Testis (tissue), 3 donors: Measurements from ENCODE around the gene CALY. TPM values are rescaled to one million over a fixed set of nuclear protein-coding genes. Genes with fewer than 3 reads are reported as not detected.

ENCODE experiments used
- DNase-seq: peaks from one replicate; pipeline ENCODE4 v3.0.0-alpha.2; 2019
- H3K27ac ChIP-seq, 2 donors: fragments of 200-600 bp; sonication (generic); one replicate each; pipeline ENCODE4 v1.5.1; 2019
- H3K27me3 ChIP-seq: fragments of 200-600 bp; sonication (generic); one replicate; pipeline ENCODE4 v1.5.1; 2019
- H3K36me3 ChIP-seq: fragments of 200-600 bp; sonication (generic); one replicate; pipeline ENCODE4 v1.5.1; 2017; ENCODE audit warnings: low read depth; ENCODE audit errors: missing control alignments
- H3K4me1 ChIP-seq: fragments of 200-600 bp; sonication (generic); one replicate; pipeline ENCODE4 v1.5.1; 2019
- H3K4me3 ChIP-seq, 2 donors: fragments of 200-600 bp; sonication (generic); one replicate each; pipeline ENCODE4 v1.5.1; 2017 to 2019
- H3K9me3 ChIP-seq: fragments of 200-600 bp; sonication (generic); one replicate; pipeline ENCODE4 v1.5.1; 2017
- CTCF ChIP-seq, 3 experiments: fragments of 450-650 bp in 2 of 3; fragments of 200-600 bp in 1 of 3; sonication (generic) in 1 of 3; IDR thresholded peaks; one replicate each; pipeline ENCODE4 v1.5.1; 2016 to 2019; ENCODE audit warnings: antibody characterized with exemption in 3 of 3, mild to moderate bottlenecking in 2 of 3, moderate library complexity in 1 of 3
- POLR2A ChIP-seq: fragments of 450-650 bp; IDR thresholded peaks from one replicate; pipeline ENCODE4 v1.6.1; 2017; ENCODE audit warnings: antibody characterized with exemption, mild to moderate bottlenecking, moderate library complexity
- WGBS, 2 donors: methylation state at CpG; one replicate each; pipeline ENCODE4 v1.1.5; 2018; 5-methylcytosine and 5-hydroxymethylcytosine counted together
- intact Hi-C: fragments of 100-400 bp; cut with DNase I; formaldehyde crosslinking; loops from one replicate; pipeline ENCODE4 v1.15.1; 2023; ENCODE audit warnings: low total_unique reads
- polyA plus RNA-seq: library from polyadenylated mRNA; stranded (reverse); fragments of 350-450 nt; fragmentation: Illumina TruSeq; extraction: RNeasy Lipid Tissue Mini Kit (QIAGEN cat#74804); gene quantifications from one replicate; pipeline ENCODE4 v1.2.3, GENCODE V29; 2014; ENCODE audit warnings: low read depth, low replicate concordance; ENCODE audit not compliant: insufficient read depth
- total RNA-seq, 2 donors: library from RNA; depleted of rRNA; stranded (reverse); fragments of >200 nt; gene quantifications; one replicate each; pipeline ENCODE4 v1.2.3, GENCODE V29; 2016

Gene CALY
- total and polyA plus RNA-seq, 3 donors from 2014 or later, result 4.9 to 35.5 (median 19.2) TPM

- intact Hi-C loops, result no loop called here
- Histone ChIP-seq H3K36me3 (no peaks in the 10 kb centered on the region), H3K4me1 (peaks cover 11% of the 10 kb centered on the region), H3K27ac (no peak overlapping the region), H3K4me3 (no peak overlapping the region), H3K27me3 (no peaks in the 10 kb centered on the region), H3K9me3 (no peaks in the 10 kb centered on the region)
- 57 to 60% methylated on average over 9 to 12 of the region's 12 CpGs for WGBS, 2 donors
- TF ChIP-seq CTCF (IDR thresholded peaks at IDR 0.05) (no peak), POLR2A (no peak)
- no peak for DNase-seq
Observed at GRCh38 chr10:133327651-133328357, 8.9 kb downstream of the CALY start.

GRCh38 chr10:133326745-133327650, 9.7 kb downstream of the CALY start:
- Histone ChIP-seq H3K4me1 (peaks cover 11% of the 10 kb centered on the region), H3K36me3 (no peaks in the 10 kb centered on the region), H3K27ac (no peak overlapping the region), H3K4me3 (no peak overlapping the region), H3K9me3 (no peaks in the 10 kb centered on the region), H3K27me3 (no peaks in the 10 kb centered on the region)
- WGBS, 2 donors, result 58 to 62% methylated on average over 13 to 28 of the region's 28 CpGs
- intact Hi-C loops, result no loop called here
- TF ChIP-seq POLR2A (no peak), CTCF (IDR thresholded peaks at IDR 0.05) (no peak)
- no peak for DNase-seq

- intact Hi-C loops, result no loop called here
- Histone ChIP-seq H3K27me3 (no peaks in the 10 kb centered on the region), H3K27ac (no peak overlapping the region), H3K36me3 (no peaks in the 10 kb centered on the region), H3K9me3 (no peaks in the 10 kb centered on the region), H3K4me1 (peaks cover 11% of the 10 kb centered on the region), H3K4me3 (peak overlapping the region in 1 of 2 donors; percentile 21)
- no peak for DNase-seq
- no peak for TF ChIP-seq CTCF (IDR thresholded peaks at IDR 0.05)
- TF ChIP-seq POLR2A, result no peak
- 18 to 30% methylated on average over 9 of the region's 9 CpGs for WGBS, 2 donors
Observed at GRCh38 chr10:133326223-133326551, 10.5 kb downstream of the CALY start.

GRCh38 chr10:133325440-133326222, 11.1 kb downstream of the CALY start:
- H3K27me3 ChIP-seq, result no peaks in the 10 kb centered on the region
- TF ChIP-seq CTCF (IDR thresholded peaks at IDR 0.05), result no peak
- TF ChIP-seq POLR2A, result no peak
- no peaks in the 10 kb centered on the region for H3K9me3 ChIP-seq
- H3K36me3 ChIP-seq, result no peaks in the 10 kb centered on the region
- intact Hi-C loops, result no loop called here
- H3K4me3 ChIP-seq, result peak overlapping the region; percentile 21 to 40
- peaks cover 11% of the 10 kb centered on the region for H3K4me1 ChIP-seq
- DNase-seq, result no peak
- WGBS, 2 donors, result 1 to 2% methylated on average over 44 to 53 of the region's 91 CpGs
- no peak overlapping the region for H3K27ac ChIP-seq
